HS-5 (cell line): ENCODE measurements around the gene RALGAPB.

Experiments
- DNase-seq: peaks from one replicate; pipeline ENCODE4 v3.0.0-alpha.2; 2012; ENCODE audit warnings: low read depth

Gene RALGAPB

GRCh38 chr20:38612751-38613515, 140.3 kb downstream of the RALGAPB start:
- DNase-seq, result no peak

- DNase-seq, result no peak
Observed at GRCh38 chr20:38615283-38615682, 142.6 kb downstream of the RALGAPB start.

- no peak for DNase-seq
Observed at GRCh38 chr20:38616457-38616856, 143.8 kb downstream of the RALGAPB start.

- DNase-seq, result no peak
Observed at GRCh38 chr20:38617011-38617829, 144.6 kb downstream of the RALGAPB start.

- no peak for DNase-seq
Observed at GRCh38 chr20:38617830-38618196, 145.2 kb downstream of the RALGAPB start.

- DNase-seq, result no peak
Observed at GRCh38 chr20:38620441-38620840, 147.8 kb downstream of the RALGAPB start.

GRCh38 chr20:38623061-38623460, 150.4 kb downstream of the RALGAPB start:
- no peak for DNase-seq

- DNase-seq, result no peak
Observed at GRCh38 chr20:38624084-38624483, 151.4 kb downstream of the RALGAPB start.

- no peak for DNase-seq
Observed at GRCh38 chr20:38625896-38626295, 153.3 kb downstream of the RALGAPB start.

- DNase-seq, result no peak
Observed at GRCh38 chr20:38626921-38627659, 154.4 kb downstream of the RALGAPB start.
